GM12878 (cell line): ENCODE data around the gene AURKA.

ENCODE experiments used
- BHLHE40 ChIP-seq, 2 experiments: fragments of 450-650 bp in 1 of 2; IDR thresholded peaks; 2 replicates each; pipeline ENCODE4 v1.6.1; 2011 to 2017; ENCODE audit warnings: low read depth in 2 of 2, borderline replicate concordance in 1 of 2, improper control_type of control experiment in 1 of 2, low read length in 1 of 2, mild to moderate bottlenecking in 1 of 2
- CTCF ChIP-seq, 3 experiments: IDR thresholded peaks in 2 of 3; conservative IDR thresholded peaks in 1 of 3; 2 replicates each; pipeline ENCODE4 v1.5.1; 2011; ENCODE audit warnings: low read depth in 3 of 3, low read length in 3 of 3, mild to moderate bottlenecking in 3 of 3, control low read depth in 2 of 3, moderate library complexity in 2 of 3, inconsistent platforms in 1 of 3, mixed read lengths in 1 of 3; ENCODE audit not compliant: control insufficient read depth in 2 of 3, insufficient read depth in 1 of 3; ENCODE audit errors: extremely low read depth in 1 of 3
- ELK1 ChIP-seq: IDR thresholded peaks from 2 replicates; pipeline ENCODE4 v1.6.1; 2012; ENCODE audit warnings: low read depth, low read length, improper control_type of control experiment
- EP300 ChIP-seq, 2 experiments: fragments of 150-350 bp in 1 of 2; IDR thresholded peaks; 2 replicates each; pipeline ENCODE4 v1.6.1; 2011 to 2012; ENCODE audit warnings: low read depth in 2 of 2, low read length in 2 of 2, borderline replicate concordance in 1 of 2, improper control_type of control experiment in 1 of 2, inconsistent platforms in 1 of 2; ENCODE audit not compliant: control insufficient read depth in 1 of 2
- EZH2 ChIP-seq: IDR thresholded peaks from 2 replicates; pipeline ENCODE4 v1.6.1; 2012; ENCODE audit warnings: low read depth, mild to moderate bottlenecking, control low read depth, inconsistent platforms, low read length, borderline replicate concordance; ENCODE audit not compliant: control insufficient read depth
- PBX3 ChIP-seq: IDR thresholded peaks from 2 replicates; pipeline ENCODE4 v1.6.1; 2011; ENCODE audit warnings: mild to moderate bottlenecking, low read depth, low read length, moderate library complexity; ENCODE audit not compliant: insufficient replicate concordance
- POLR2AphosphoS5 ChIP-seq: IDR thresholded peaks from 2 replicates; pipeline ENCODE4 v1.6.1; 2011; ENCODE audit warnings: mild to moderate bottlenecking, low read length, inconsistent platforms
- SRF ChIP-seq, 2 experiments: IDR thresholded peaks; 2 replicates each; pipeline ENCODE4 v1.6.1; 2011; ENCODE audit warnings: low read depth in 2 of 2, low read length in 2 of 2, mild to moderate bottlenecking in 1 of 2, moderate library complexity in 1 of 2
- SUPT20H ChIP-seq: IDR thresholded peaks from 2 replicates; pipeline ENCODE4 v1.6.1; 2011; ENCODE audit warnings: low read depth, mild to moderate bottlenecking, low read length, moderate library complexity, borderline replicate concordance; ENCODE audit not compliant: control insufficient read depth

- TF ChIP-seq EP300 (IDR thresholded peaks at IDR 0.05; ENCODE audit: borderline replicate concordance in 1 of 2, control insufficient read depth in 1 of 2, low read depth in 2 of 2, low read length in 2 of 2) (no peak), EZH2 (no peak), CTCF (IDR thresholded peaks at IDR 0.05 in 2 of 3, conservative IDR thresholded peaks at IDR 0.05 in 1 of 3; ENCODE audit: control insufficient read depth in 2 of 3, extremely low read depth in 1 of 3, insufficient read depth in 1 of 3, low read depth in 3 of 3, low read length in 3 of 3) (no peak), ELK1 (no peak), SUPT20H (no peak), POLR2AphosphoS5 (no peak), PBX3 (no peak), SRF (IDR thresholded peaks at IDR 0.05; ENCODE audit: low read depth in 2 of 2, low read length in 2 of 2) (no peak), BHLHE40 (IDR thresholded peaks at IDR 0.05; ENCODE audit: borderline replicate concordance in 1 of 2, low read depth in 2 of 2, low read length in 1 of 2) (no peak)
These were observed 14.9 kb upstream of the AURKA start for GRCh38 chr20:56406910-56407309.
